C4-2B (cell line): ENCODE results near the gene SAMD13.

Experiments
- ZFX ChIP-seq: fragments of 450-650 bp; IDR thresholded peaks from 2 replicates; pipeline ENCODE4 v1.6.1; 2017
- TF ChIP-seq, protein P1 (sequence below): fragments of 450-650 bp; conservative IDR thresholded peaks from 2 replicates; pipeline ENCODE4 v1.5.1; 2017; ENCODE audit warnings: mild to moderate bottlenecking

GRCh38 chr1:84355556-84355955 lies 54.0 kb downstream of the SAMD13 start:
- TF ChIP-seq, protein P1, sequence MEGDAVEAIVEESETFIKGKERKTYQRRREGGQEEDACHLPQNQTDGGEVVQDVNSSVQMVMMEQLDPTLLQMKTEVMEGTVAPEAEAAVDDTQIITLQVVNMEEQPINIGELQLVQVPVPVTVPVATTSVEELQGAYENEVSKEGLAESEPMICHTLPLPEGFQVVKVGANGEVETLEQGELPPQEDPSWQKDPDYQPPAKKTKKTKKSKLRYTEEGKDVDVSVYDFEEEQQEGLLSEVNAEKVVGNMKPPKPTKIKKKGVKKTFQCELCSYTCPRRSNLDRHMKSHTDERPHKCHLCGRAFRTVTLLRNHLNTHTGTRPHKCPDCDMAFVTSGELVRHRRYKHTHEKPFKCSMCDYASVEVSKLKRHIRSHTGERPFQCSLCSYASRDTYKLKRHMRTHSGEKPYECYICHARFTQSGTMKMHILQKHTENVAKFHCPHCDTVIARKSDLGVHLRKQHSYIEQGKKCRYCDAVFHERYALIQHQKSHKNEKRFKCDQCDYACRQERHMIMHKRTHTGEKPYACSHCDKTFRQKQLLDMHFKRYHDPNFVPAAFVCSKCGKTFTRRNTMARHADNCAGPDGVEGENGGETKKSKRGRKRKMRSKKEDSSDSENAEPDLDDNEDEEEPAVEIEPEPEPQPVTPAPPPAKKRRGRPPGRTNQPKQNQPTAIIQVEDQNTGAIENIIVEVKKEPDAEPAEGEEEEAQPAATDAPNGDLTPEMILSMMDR = no peak
- no peak for TF ChIP-seq ZFX
